GM12892 (cell line): Measurements from ENCODE around the gene IRF5.

Source experiments
- POLR2A ChIP-seq: IDR thresholded peaks from 2 replicates; pipeline ENCODE4 v1.6.1; 2011; ENCODE audit warnings: low read depth, low read length, control low read depth
- POLR2AphosphoS5 ChIP-seq: IDR thresholded peaks from 2 replicates; pipeline ENCODE4 v1.6.1; 2011; ENCODE audit warnings: low read depth, low read length, control low read depth

DNA sequence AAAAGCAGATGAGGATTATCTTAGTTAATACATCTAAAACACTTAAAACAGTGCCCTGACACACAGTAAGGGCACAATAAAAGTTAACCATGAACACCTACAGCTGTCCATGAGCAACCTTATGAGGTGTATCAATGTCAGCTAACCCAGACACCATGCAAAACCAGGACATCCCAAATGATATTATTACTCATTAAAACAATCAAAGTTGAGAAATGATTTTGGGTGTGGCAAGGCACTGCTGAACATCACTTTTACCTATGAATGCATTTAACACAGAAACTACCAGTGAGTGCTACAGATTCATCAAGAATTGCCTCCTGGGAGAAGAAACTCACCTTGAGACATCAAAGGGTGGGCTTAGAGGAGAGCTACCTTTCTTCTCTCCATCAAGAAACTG, 18.3 kb downstream of the IRF5 start:
- no peak for TF ChIP-seq POLR2A
- no peak for TF ChIP-seq POLR2AphosphoS5
